GM18867 (cell line): ENCODE measurements around the gene COQ10A.

Experiments
- ATAC-seq: cut with Tn5 transposase; IDR thresholded peaks from one replicate; pipeline ENCODE4 v1.9.1; 2021; ENCODE audit warnings: mild to moderate bottlenecking, moderate library complexity; ENCODE audit not compliant: unreplicated experiment

COQ10A gene

DNA sequence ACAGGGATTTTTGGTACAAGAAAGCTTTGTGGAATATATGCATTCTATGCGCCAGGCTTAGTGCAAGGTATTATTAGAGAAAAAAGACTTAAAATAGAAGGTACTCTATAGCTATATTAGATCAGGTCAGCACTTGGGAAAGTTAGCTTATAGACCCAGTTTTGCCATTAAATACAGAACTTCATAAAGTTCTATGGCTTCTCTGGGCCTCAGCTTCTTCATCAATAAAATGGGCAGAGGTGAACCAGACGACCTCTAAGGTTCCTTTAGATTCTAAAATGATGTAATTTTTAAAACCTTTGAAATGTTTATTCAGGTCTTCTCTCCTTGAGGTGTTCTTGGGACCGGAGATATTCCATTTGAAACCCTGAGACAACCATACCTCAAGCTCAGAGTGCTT lies 42.0 kb downstream of the COQ10A start:
- ATAC-seq = no peak

DNA sequence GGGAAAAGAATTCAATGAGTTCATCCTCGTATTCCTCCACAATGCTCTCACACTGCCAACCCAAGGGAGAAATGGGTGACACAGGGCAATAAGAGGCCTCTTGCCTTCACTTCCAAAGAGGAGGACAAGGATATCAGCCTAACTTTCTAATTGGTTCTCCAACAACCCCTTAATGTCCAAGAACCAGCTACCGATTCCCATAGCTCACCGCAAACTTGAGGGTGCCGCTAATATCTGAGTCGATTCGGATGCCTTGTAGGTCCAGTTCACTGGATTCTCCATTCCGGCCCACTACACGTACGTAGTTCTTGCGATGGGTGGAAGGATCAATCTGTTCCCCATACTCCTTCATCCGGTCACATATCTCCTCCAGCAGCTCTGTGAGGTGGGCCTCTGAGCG lies 44.3 kb downstream of the COQ10A start:
- no peak for ATAC-seq

DNA sequence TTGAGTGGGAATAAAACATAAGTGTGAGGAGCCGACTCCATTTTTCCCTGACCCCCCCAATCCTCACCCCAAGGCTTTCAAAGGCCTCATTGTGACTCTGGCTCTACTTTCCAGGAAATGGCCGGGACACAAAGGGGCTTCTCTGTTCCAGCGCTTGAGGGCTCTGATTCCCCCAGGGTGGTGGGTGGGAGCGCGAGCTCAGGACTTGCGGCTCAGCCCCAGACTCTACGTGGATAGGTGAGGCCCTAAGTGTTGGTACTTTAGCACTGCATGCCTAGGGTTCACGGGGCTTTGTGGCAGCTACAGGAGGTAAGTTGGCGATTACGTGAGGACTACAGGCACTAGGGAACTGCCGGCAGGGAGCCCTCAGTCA lies 48.5 kb downstream of the COQ10A start:
- no peak for ATAC-seq

DNA sequence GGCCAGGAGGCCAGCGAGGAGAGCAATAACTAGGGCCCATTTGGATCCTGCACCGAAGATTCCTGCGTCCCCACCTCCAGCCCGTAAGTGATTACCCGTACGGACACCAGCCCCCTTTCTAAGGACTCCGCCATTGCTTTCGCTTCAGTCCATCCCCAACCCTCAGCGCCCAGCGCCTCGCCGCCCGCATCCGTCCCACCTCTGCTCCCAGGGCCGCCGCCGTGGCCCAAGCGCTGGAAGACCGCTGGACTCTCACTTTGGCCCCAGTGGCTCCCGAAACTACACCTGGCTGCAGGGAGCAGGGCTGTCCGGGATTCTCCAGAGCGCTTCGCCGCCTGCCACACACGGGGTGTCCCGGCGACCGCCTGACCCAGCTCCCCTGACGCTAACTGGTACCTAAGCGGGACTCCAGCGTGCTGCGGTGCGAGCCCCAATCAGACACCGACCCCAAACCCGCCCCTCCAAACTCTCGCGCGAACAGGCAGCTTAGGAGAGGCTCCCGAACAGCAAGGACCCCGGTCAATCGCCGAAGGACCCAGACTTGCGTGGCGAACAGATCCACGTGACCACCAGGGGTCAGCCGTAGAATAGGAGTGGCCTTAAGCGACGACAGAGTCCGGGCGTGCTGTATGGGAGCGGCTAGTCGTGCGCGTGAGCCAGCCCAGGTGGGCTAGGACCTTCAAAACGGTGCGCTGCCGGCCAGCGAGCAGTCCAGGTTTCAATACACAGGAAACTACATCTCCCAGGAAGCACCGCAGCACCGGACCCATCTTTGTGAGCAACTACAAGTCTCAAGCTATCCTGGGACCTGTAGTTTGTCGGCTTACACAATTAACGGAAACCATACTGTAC lies 49.1 kb downstream of the COQ10A start, which contains the start of gene CNPY2:
TSS of gene CNPY2 (minus strand) at position 367 of the 852 bp plus-strand sequence. CDS start 771 bp downstream, outside the sequence.
- peak; percentile 87 for ATAC-seq

DNA sequence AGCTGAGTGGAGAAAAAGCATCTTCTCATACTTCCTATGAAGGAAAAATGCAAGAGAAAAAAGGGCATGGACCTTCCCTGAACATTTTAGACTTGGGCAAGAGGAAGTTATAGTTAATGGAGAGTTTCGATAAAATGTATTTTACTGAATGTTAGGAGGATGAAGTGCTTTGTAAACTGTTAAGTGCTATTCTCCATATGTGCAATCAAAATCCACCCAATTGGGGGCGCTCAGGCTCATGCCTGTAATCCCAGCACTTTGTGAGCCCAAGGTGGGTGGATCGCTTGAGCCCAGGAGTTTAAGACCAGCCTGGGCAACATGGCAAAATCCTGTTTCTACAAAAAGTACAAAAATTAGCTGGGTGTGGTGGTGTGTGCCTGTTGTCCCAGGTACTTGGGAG lies 50.9 kb downstream of the COQ10A start:
- ATAC-seq = no peak
